ENCODE results near the gene MCTP1. TPM values are rescaled to one million over a fixed set of nuclear protein-coding genes. Genes with fewer than 3 reads are reported as not detected.

The MCTP1 gene
- 10 to 100 TPM; 31.3 to 43.7 TPM for total RNA-seq

GRCh38 chr5:95284572-95285408, at the start of gene MCTP1:
Gene MCTP1 (minus strand): TSS chr5:95285094.

Small RNA genes within 50 kb of the gene (small RNA-seq; reads per million reads assigned to genes)
- gene RF02271: 0 reads per million in 2 donors

Other genes with a start within 250 kb of the MCTP1 start
- not detected for gene FAM81B, start 106.3 kb upstream of the MCTP1 start, total RNA-seq